HG03520 (cell line): Measurements from ENCODE around the gene SLC6A3.
"Not testable (repeated sequence)": the region's sequence is repeated elsewhere in the genome, so short reads cannot be mapped to it uniquely, and the experiment has no call there.

ENCODE experiments used
- ATAC-seq: cut with Tn5 transposase; IDR thresholded peaks from one replicate; pipeline ENCODE4 v1.9.1; 2021; ENCODE audit warnings: mild to moderate bottlenecking, moderate library complexity; ENCODE audit not compliant: unreplicated experiment

Gene SLC6A3

GRCh38 chr5:1375871-1376810 is 69.1 kb downstream of the SLC6A3 start:
- ATAC-seq: no peak

- no peak for ATAC-seq
Observed at GRCh38 chr5:1374679-1375055, 70.6 kb downstream of the SLC6A3 start.

- ATAC-seq: no peak
Observed at GRCh38 chr5:1374030-1374678, 71.1 kb downstream of the SLC6A3 start.

- not testable (repeated sequence) for ATAC-seq
Observed at GRCh38 chr5:1371972-1372342, 73.3 kb downstream of the SLC6A3 start.

- no peak for ATAC-seq
Observed at GRCh38 chr5:1371218-1371971, 73.8 kb downstream of the SLC6A3 start.

- no peak for ATAC-seq
Observed at GRCh38 chr5:1370006-1370405, 75.2 kb downstream of the SLC6A3 start.

- ATAC-seq: no peak
Observed at GRCh38 chr5:1368756-1369155, 76.5 kb downstream of the SLC6A3 start.

GRCh38 chr5:1368236-1368635 is 77.0 kb downstream of the SLC6A3 start:
- no peak for ATAC-seq

GRCh38 chr5:1367149-1367548 is 78.1 kb downstream of the SLC6A3 start:
- no peak for ATAC-seq

- ATAC-seq: no peak
Observed at GRCh38 chr5:1366514-1366913, 78.7 kb downstream of the SLC6A3 start.

- ATAC-seq: no peak
Observed at GRCh38 chr5:1364211-1364610, 81.0 kb downstream of the SLC6A3 start.

- no peak for ATAC-seq
Observed at GRCh38 chr5:1363581-1363980, 81.7 kb downstream of the SLC6A3 start.

- no peak for ATAC-seq
Observed at GRCh38 chr5:1363160-1363559, 82.1 kb downstream of the SLC6A3 start.

GRCh38 chr5:1362242-1363015 is 82.8 kb downstream of the SLC6A3 start:
- ATAC-seq: no peak

GRCh38 chr5:1360861-1361260 is 84.4 kb downstream of the SLC6A3 start:
- no peak for ATAC-seq

GRCh38 chr5:1360367-1360766 is 84.9 kb downstream of the SLC6A3 start:
- not testable (repeated sequence) for ATAC-seq

- no peak for ATAC-seq
Observed at GRCh38 chr5:1359713-1360112, 85.5 kb downstream of the SLC6A3 start.

- no peak for ATAC-seq
Observed at GRCh38 chr5:1359031-1359645, 86.1 kb downstream of the SLC6A3 start.

GRCh38 chr5:1358726-1359025 is 86.6 kb downstream of the SLC6A3 start:
- ATAC-seq: no peak

GRCh38 chr5:1357946-1358725 is 87.1 kb downstream of the SLC6A3 start:
- no peak for ATAC-seq
